ENCODE measurements around the gene CACNA1S.

CACNA1S gene

GRCh38 chr1:201111672-201112071, 554 bp downstream of the CACNA1S start:
- no peak for TF ChIP-seq CTCF (conservative IDR thresholded peaks at IDR 0.05; ENCODE audit: low read depth, low read length)
- no peak overlapping the region for H3K4me3 ChIP-seq (ENCODE audit: low read length)

GRCh38 chr1:201111156-201111555, 1.1 kb downstream of the CACNA1S start:
- TF ChIP-seq CTCF (conservative IDR thresholded peaks at IDR 0.05; ENCODE audit: low read depth, low read length) = no peak
- DNase-seq (ENCODE audit: low read depth) = no peak
- no peak overlapping the region for H3K4me3 ChIP-seq (ENCODE audit: low read length)

More at GRCh38 chr1:201111672-201112071, 554 bp downstream of the CACNA1S start:
- no peak for DNase-seq (ENCODE audit: low read depth)

- TF ChIP-seq CTCF (conservative IDR thresholded peaks at IDR 0.05; ENCODE audit: low read depth, low read length) = no peak
- DNase-seq (ENCODE audit: low read depth) = no peak
- H3K4me3 ChIP-seq (ENCODE audit: low read length) = no peak overlapping the region
Observed at GRCh38 chr1:201110616-201111015, 1.6 kb downstream of the CACNA1S start.

GRCh38 chr1:201110138-201110537, 2.1 kb downstream of the CACNA1S start:
- DNase-seq (ENCODE audit: low read depth) = no peak
- H3K4me3 ChIP-seq (ENCODE audit: low read length) = no peak overlapping the region
- TF ChIP-seq CTCF (conservative IDR thresholded peaks at IDR 0.05; ENCODE audit: low read depth, low read length) = no peak

GRCh38 chr1:201109651-201110050, 2.6 kb downstream of the CACNA1S start:
- H3K4me3 ChIP-seq (ENCODE audit: low read length) = no peak overlapping the region
- TF ChIP-seq CTCF (conservative IDR thresholded peaks at IDR 0.05; ENCODE audit: low read depth, low read length) = no peak
- DNase-seq (ENCODE audit: low read depth) = no peak

GRCh38 chr1:201108614-201109013, 3.6 kb downstream of the CACNA1S start:
- DNase-seq (ENCODE audit: low read depth) = no peak
- no peak for TF ChIP-seq CTCF (conservative IDR thresholded peaks at IDR 0.05; ENCODE audit: low read depth, low read length)
- no peak overlapping the region for H3K4me3 ChIP-seq (ENCODE audit: low read length)

- no peak for TF ChIP-seq CTCF (conservative IDR thresholded peaks at IDR 0.05; ENCODE audit: low read depth, low read length)
- DNase-seq (ENCODE audit: low read depth) = no peak
- H3K4me3 ChIP-seq (ENCODE audit: low read length) = no peak overlapping the region
Observed at GRCh38 chr1:201105688-201106087, 6.5 kb downstream of the CACNA1S start.
